Measurements from ENCODE around the gene CCDC6. TPM values are rescaled to one million over a fixed set of nuclear protein-coding genes. Genes with fewer than 3 reads are reported as not detected.

Gene CCDC6
- total and polyA plus RNA-seq, 11 donors = 3.7 to 47.1 (median 17.4) TPM

GRCh38 chr10:59881640-59882039, 24.7 kb downstream of the CCDC6 start:
- no peak overlapping the region for H3K27ac ChIP-seq
- H3K9me3 ChIP-seq = no peaks in the 10 kb centered on the region
- ATAC-seq (no peak), DNase-seq (no peak)
- no peaks in the 10 kb centered on the region for H3K27me3 ChIP-seq
- peaks cover 0 to 58% (median 15%) of the 10 kb centered on the region in 12 donors for H3K4me1 ChIP-seq
- no peak for TF ChIP-seq POLR2A (IDR thresholded peaks at IDR 0.05)
- no peak for TF ChIP-seq CTCF (IDR thresholded peaks at IDR 0.05)
- no peaks in the 10 kb centered on the region for H3K36me3 ChIP-seq
- 68 to 78% (median 71%) methylated on average over 5 to 6 of the region's 6 CpGs for WGBS, 4 donors
- no peak overlapping the region for H3K4me3 ChIP-seq
- intact Hi-C loops (cut with DNase I) = no loop called here

GRCh38 chr10:59880971-59881510, 25.3 kb downstream of the CCDC6 start:
- Histone ChIP-seq H3K27ac (no peak overlapping the region), H3K4me3 (no peak overlapping the region), H3K9me3 (no peaks in the 10 kb centered on the region), H3K4me1 (peaks cover 0 to 52% (median 12%) of the 10 kb centered on the region in 12 donors), H3K27me3 (no peaks in the 10 kb centered on the region), H3K36me3 (no peaks in the 10 kb centered on the region)
- no peak for TF ChIP-seq CTCF (IDR thresholded peaks at IDR 0.05)
- no peak for TF ChIP-seq POLR2A (IDR thresholded peaks at IDR 0.05)
- no peak for DNase-seq
- ATAC-seq = no peak
- WGBS, 4 donors = 75 to 92% (median 81%) methylated on average over 5 to 6 of the region's 6 CpGs
- intact Hi-C loops (cut with DNase I) = no loop called here

GRCh38 chr10:59880019-59880717, 26.2 kb downstream of the CCDC6 start:
- no peaks in the 10 kb centered on the region for H3K27me3 ChIP-seq
- 78 to 87% (median 79%) methylated on average over 6 of the region's 6 CpGs for WGBS, 4 donors
- H3K9me3 ChIP-seq = no peaks in the 10 kb centered on the region
- H3K4me1 ChIP-seq = peaks cover 0 to 43% (median 6%) of the 10 kb centered on the region in 12 donors
- no peak for ATAC-seq
- no peaks in the 10 kb centered on the region for H3K36me3 ChIP-seq
- no peak overlapping the region for H3K27ac ChIP-seq
- no peak for DNase-seq
- intact Hi-C loops (cut with DNase I) = no loop called here
- TF ChIP-seq POLR2A (IDR thresholded peaks at IDR 0.05) (no peak), CTCF (IDR thresholded peaks at IDR 0.05) (no peak)
- H3K4me3 ChIP-seq = no peak overlapping the region

- Histone ChIP-seq H3K4me1 (peaks cover 0 to 36% (median 6%) of the 10 kb centered on the region in 12 donors), H3K36me3 (no peaks in the 10 kb centered on the region), H3K4me3 (no peak overlapping the region), H3K27ac (no peak overlapping the region), H3K27me3 (no peaks in the 10 kb centered on the region), H3K9me3 (no peaks in the 10 kb centered on the region)
- 83 to 89% (median 86%) methylated on average over 4 of the region's 4 CpGs for WGBS, 4 donors
- ATAC-seq (no peak), DNase-seq (no peak)
- TF ChIP-seq CTCF (IDR thresholded peaks at IDR 0.05) = no peak
- TF ChIP-seq POLR2A (IDR thresholded peaks at IDR 0.05) = no peak
- intact Hi-C loops (cut with DNase I) = no loop called here
These were observed 26.9 kb downstream of the CCDC6 start for GRCh38 chr10:59879363-59879913.
